ENCODE measurements around the gene CPEB2.

The CPEB2 gene

DNA sequence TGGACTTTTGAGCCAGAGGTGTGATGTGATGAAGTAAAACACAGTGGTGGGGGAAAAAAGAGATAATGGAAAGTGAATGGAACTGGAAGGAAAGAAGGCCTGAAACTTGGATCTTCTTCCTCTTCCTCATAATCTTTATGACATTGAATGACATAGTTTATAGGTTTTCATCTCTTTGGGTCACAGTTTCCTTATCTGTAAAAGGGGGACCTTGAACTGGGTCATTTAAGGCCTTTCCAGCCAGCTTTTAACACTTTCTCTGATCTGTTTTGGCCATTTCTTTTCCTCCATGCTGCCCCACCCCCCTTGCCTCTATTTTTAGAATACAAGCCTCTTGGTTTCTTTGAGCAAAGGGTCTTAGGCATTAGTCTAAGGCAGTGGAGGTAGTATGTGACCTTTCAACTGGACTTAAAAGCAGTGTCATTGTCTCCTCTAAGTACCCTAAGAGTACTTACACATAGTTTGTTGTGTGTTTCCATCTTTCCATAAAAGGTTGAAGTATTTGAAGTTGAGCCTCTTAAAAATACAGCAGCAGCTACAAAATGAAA, 7.8 kb downstream of the CPEB2 start:
- DNase-seq = no peak

DNA sequence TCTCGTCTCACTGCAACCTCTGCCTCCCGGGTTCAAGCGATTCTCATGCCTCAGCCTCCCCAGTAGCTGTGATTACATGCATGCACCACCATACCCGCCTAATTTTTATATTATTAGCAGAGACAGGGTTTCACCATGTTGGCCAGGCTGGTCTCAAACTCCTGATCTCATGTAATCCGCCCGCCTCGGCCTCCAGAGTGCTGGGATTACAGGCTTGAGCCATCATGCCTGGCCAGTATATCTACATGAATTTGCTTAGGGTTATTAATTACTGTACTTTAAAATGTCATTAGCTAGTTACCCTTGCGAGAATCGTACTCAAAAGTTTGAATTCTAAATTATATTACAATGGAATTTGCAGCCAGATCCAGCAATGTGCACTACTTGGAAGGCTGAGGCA, 8.9 kb downstream of the CPEB2 start:
- DNase-seq = no peak

DNA sequence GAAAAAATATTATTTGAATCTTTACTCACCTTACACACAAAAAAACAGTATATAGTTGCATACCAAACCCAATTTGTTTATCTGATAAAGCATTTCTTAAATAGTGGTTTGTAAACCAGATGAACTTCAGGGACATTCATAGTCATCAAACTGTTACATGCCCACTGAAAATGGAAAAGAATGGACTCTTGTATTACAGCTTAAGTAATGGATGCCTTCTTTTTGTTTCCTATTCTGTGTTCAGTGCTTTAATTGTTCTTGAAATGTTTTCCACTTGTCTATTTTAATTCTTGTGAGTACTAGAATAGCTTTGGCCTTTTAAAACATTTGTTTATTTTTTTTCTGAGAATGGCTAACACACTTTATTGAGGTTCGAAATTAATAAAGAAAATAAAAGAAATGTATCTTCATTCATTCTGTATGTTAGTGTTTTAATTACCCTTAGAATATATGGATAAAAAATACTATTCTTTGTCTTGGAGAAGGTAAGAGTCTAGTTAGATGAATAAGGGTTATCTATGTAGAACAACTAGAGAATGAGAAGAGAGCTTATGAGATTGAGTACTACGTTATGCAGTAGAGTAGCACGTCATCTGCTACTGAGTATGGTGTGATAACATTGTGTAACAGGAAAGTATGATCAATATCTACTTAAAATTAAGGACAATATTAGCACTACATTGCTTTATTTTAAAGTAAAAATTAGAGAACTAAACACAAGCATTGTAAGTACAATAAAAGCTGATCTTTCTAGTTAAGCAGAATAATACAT, 9.9 kb downstream of the CPEB2 start:
- no peak for DNase-seq

DNA sequence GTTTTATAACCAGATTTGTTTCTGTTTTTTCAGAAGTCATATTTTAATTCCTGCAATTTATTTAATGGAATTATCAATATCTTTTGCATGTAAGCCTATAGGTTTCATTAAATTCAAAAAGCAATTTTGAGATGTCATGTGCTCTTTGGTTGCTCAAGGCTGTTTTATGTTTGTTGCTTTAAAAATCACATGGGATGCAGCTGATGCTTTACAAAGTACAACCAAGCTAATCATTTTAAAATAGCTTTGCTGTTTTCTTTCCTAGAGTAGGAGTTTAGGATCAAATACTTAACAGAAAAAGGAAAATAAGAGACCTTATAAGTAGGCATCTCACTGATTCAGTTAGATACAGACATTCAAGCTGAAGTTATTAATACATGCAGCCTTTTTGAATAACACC, 11.3 kb downstream of the CPEB2 start:
- DNase-seq = no peak

DNA sequence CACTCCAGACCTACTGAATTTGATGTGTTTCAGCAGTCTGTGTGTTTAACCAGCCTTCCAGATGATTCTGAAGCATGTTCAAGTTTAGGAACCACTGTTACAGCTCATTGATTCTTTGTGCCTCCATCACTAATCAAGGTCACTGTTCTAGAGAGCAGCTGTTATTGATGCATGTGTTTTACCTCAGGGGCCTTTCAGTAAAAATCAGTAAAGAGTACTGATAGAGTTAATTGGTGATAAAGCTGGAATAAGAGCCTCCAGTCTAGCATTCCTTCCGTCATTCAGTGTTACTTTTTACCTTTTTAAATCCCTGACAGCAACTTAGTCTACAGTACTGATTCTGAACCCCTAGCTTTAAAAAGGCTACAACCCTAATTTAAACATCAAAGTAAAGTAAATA, 12.9 kb downstream of the CPEB2 start:
- DNase-seq = no peak

DNA sequence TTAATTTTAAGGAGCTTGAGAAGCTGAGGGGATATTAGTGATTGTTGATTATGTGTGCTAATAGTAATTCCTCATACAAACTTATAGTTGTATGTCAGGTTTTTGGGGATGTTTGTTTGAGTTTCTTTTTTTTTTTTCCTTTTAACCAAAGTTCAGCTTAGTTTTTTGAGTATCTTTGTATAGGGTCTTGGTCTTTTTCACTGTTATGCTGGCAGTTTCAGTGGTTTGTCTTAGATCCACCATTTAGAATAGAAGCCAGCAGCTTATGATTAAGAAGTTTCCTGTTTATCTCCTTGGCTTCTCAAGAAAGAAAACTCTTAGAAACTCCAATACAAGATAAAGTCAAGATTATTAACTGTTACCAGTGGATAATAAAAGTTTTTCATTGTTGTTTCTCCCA, 16.1 kb downstream of the CPEB2 start:
- no peak for DNase-seq

DNA sequence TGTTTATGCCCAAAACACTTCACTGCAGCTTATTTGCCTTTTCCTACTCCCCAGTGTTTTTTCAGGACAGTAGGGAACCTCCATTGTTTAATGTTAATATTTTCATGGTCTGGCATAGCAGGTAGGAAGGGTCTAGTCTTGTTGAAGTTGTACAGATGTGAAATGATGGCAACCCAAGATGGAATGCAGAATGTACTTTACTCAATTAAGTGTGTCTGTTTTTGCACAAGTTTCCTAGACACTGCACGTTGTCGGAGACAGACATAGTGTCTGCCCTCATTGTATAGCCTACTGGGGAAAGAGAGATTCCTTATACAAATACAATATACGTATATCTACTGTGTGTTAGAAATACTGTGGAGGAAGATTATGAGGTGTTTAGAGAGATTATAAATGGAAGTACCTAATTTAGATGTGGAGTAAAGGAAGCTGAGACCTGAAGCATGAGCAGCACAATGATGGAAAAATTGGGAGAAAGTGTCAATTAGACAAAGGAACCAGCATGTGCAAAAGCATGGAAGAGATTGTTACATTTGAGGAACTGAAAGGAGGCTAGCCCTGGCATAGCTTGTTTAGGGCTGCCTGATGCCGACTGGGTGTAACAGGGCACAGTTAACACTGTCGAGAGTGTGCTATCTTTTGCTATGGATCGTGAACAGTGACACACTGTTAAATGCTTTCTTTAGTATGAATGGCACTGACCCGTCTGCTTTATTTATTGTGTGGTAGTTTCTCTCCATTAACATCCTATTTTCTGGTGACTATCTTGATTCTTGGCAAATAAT, 18.4 kb downstream of the CPEB2 start:
- DNase-seq = peak in 9 of 56 donors; percentile 1 to 37 (median 14)

DNA sequence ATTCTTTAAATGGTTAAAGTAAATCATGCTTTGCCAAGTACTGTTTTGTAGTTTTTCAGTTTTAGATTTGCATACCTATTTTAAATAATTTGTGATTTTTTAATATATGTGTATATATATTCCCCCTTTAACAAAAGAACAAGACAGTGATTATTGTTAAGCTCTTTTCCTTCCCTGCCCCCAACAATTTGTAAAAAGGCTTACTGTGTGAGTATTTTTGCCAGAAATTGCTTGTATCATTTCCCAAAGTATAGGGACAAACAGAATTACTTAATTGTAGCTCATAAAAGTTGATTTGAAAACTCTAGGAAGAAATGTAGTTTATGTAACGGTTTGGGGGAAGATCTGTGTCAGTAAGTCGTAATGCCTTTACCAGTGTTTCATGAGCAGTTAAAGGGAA, 19.0 kb downstream of the CPEB2 start:
- no peak for DNase-seq

DNA sequence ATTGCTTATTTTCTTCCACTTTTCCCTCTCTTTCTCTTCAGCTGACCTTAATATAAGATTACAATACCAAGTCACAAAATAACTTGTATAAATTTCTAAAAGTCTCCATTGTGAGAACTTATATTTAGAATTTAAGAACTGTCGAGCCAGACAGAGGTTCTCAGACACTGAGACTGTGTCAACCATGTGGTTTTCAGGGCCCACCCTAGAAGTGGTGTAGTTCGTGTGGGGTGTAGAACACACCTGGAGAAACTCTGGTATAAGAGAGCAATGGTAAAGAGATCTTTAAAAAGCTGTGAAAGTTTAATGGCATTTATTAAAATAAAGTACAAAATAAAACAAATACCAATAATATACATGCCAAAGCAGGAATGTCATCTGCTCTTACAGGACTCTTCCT, 19.7 kb downstream of the CPEB2 start:
- DNase-seq = no peak

DNA sequence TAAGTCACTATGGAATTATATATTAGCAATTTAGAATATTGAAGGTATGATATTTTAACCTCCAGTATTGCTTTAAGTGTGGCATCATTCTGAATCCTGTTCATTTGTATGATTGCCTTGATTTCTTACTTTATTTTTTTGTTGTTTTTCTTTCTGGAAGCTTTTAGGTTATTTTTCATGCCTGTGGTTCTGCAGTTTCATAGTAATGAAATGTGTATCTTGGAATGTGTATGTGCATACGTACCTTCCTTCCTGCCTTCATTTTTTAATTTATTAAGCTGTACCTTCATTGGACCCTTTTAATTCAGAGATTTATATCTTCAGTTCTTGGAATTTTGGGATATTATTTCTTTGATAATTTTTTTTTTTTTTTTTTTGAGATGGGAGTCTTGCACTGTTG, 22.1 kb downstream of the CPEB2 start:
- no peak for DNase-seq

DNA sequence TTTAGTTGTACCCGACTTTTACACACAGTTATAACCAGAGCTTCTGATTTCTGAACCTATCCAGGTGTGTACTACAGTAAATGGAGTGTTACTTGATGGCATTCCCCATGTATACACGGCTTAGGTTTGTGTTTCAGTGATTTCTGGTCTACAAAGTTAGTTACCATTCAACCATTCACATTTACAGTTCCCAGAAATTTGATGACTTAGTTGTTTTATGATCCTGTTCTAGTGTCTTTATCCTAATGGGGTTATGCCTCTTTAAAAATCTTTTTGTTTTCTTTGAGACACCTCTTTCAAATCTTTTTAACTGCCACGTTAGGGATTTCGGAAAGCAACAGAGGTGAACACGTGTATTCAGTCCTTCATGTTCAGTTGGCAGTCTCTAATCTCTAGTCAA, 23.4 kb downstream of the CPEB2 start:
- no peak for DNase-seq

DNA sequence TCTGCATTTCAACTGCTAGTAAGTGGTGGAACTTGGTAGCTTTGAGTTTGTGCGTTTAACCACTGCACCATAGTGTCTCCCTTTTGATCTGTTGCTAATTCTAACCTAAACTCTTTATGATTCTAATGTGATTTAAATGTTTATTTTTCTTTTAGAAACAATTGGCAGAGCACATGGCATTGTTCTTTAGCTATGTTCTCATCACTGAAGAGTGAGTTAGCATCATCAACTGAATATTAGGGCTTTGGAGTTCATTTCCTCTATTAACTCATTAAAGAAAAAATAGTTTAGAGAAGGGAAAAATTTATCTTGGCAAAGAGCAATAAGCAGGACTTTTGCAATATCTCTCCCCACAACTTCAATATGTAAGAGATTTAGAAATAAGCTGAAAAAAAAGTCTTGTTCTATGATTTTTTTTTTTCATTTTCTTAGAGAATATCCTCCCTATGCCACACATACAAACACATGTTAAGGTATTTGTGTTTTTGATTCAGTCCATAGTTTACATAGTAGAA, 25.7 kb downstream of the CPEB2 start:
- DNase-seq = no peak

DNA sequence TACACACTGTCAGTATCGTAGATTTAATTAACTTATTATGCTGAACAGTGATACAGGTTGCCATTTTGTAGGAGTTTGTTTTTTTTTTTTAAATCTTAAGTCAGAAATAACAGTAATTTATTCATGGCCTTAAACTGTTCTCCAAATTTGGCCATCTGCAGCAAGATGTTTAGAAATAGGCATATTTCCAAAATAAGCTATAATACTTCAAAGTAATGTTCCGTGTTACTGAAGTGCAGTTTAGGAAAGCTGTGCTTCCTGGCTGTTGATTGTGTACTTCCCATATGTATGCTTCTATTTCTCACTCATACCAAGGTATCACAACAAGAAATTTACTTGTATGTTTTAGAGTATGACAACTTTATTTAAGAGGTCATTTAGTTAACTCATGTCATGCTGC, 28.9 kb downstream of the CPEB2 start:
- DNase-seq = no peak

DNA sequence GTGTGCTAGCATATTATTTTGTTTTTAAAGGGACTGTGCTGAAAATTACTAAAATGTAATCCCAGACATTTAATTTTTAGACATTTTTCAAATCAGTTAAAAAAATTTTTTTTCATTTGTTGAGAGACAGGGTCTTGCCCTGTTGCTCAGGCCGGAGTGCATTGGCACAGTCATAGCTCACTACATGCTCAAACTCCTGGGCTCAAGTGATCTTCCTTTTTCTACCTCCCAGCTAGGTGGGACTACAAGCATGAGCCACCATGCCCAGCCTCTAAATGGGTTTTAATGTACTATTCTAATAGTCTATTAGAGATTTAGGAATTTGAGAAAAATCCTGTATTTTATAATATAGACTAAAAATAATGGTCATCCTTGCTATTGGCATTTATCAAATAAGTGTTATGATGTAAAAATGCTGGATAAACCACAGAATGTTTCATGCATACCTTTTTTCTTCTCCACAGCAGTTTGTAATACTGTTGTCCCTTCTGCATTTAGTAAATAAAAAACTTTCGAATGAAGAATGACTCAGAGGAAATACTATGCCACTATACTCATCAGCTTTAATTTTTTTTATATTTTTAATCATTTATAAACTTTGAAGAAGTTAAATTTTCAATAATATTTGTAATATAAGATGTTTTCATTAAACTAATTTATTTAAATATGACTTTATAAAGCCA, 29.9 kb downstream of the CPEB2 start:
- no peak for DNase-seq

DNA sequence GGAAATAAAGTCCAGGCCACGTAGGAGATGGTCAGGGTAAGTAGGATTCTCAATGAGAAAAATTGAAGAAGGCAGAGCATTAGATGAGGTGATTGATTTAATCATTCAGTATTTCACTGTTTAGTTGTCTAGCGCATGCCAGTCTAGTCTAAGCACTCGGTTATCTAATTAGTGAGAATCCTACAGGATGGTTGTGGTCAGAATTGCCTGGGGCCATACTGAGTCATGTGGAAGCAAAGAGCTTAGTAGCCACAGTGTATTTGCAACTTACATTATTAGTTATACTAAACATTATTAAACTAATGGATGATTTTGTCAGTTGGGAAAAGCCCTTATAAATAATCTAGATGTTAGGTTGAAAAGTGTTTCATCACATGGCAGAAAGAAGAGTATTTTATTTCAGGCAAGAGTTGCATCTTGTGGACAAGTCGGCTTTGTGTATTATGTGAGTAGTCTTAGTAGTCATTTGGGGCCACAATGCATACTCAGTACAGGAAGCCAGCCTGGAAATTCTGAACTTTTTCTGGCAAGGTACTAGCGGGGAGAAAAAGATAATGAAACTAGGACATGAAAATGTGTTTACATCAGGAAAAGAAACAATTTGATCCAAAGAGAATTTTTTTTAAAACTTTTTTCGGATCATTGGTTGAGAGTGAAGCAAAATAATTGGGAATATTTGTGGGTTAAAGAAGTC, 31.9 kb downstream of the CPEB2 start:
- DNase-seq = no peak

DNA sequence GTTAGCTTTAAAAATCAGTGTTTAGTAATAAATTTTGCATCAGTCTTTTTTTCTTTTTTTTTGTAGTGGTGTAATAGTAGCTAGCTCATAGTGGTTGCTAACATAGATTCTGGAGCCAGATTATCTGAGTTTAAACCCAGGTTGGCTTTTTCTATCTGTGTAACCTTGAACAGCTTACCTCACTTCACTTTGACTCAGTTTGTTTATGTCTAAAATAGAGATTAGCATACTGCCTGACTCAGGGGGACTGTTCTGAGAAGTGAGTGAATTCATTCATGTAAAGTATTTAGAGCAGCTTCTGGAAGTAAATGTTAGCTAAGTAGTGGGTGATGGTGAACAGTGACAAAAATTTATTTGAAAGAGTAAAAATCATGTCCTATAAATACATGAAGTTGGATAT, 32.9 kb downstream of the CPEB2 start:
- no peak for DNase-seq

DNA sequence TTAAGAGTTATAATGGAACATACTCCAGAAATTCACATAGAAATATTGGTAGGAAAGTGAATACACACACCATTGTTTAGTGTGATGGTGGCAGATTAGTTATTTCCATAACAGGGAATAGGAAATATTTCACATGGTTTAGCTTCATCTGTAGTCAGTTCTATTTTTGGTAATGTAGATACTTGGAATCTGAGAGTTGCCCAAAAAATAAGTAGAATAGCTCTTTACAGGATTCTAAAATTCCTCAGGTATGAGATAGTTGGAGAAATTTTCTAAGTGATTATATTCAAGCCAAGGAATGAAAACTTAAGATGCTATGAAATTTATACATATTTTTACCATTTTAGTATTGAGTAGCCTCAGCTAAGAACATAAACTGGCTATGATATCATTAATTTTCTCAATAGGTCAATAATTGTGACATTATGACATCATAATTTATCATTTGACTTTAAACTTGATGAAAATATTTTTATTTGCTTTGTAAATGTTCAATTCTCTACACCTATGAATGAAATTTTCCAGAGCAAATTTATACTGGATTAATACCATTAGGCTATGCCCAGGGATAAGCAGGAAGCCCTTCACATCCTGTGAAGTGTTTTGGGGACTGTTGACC, 35.8 kb downstream of the CPEB2 start:
- no peak for DNase-seq

DNA sequence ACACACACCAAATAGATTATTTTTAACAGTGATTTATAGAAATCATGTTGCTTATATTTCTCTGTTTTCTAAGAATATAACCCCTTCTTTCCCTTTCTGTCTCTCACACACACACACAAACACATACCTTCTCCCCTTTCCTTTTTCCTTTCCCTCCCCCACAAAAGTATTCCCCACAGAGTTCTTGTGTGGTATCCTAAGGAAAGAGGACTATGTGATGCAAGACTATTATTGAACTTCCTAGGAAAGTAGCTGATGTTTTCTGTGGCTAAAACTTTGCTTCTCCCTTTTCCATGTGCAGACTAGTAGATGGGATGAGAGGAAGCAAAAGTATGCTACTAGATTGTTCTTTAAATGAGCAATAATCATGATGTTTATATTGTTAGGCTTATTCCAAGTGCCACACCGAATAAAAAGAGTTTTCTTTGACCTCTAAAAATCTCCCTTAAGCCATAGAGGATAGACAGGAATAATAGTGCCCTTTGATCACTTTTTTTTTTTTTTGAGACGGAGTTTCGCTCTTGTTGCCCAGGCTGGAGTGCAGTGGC, 38.7 kb downstream of the CPEB2 start:
- DNase-seq = no peak

DNA sequence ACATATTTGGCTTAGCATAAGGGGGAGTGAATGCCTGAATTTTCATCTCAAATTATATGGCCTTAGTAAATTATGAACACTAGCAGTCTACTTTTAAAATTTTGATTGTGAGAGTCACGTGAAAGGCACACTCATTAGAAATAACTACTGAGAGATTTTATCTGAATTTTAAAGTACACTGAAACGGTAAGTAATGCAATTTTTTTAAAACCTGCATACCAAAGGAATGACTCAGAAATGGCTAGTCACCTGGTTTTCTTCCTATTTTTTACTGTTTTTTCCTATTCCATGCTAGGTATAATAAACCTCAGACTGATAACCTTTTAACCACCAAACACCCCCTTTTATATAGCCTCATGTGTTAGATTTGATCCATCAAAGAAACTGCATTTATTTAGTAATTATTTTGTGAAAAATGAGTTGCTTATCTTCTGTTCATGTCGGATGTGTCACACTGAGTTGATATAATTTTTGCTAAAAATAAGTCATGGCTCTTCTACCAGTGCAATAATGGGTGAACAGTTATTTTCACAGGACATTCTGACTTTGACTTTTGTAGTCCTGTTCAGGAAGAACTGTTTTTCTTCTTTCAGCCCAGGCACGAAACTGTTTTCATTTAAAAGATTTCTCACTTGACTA, 40.4 kb downstream of the CPEB2 start:
- no peak for DNase-seq

DNA sequence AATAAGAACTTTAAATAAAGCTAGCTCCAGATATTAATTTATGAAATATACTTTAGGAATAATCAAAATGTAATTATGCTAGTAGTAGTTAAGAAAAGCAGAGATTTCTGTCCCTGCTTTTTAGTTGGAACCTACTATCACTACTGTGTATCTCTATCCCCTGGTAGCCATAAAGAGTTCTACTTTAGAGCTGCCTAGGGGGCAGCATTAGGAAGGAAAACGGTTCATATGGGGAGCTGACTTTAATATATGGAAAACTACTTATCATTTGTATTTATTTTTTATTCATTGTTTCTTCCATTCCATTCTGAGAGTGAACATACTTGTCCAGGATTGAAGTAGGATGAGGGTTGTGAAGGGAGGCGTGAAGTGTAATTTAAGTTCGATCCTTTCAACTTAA, 40.9 kb downstream of the CPEB2 start:
- peak in 4 of 56 donors; percentile 9 to 48 (median 22) for DNase-seq
